ENCODE results near the gene DYNLT1.

DYNLT1 gene

DNA sequence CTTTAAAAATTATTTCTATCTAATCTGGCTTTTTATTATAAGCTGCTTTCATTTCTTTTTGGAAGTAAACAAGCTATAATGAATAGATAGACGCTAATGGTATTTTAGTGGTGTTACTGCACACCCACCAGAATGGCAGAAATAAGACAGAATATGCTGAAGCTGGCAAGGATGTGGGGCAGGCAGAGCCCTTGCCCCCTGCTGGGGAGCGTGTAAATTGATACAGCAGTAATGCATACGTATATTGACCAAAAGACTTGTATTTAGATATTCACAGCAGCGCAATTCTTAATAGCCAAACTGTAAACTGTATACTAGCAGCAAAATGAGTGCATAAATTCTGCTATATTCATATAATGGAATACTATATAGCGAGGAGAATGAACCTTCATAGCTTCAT lies 49.3 kb downstream of the DYNLT1 start:
- DNase-seq: peak in 1 of 2 experiments; percentile 10

DNA sequence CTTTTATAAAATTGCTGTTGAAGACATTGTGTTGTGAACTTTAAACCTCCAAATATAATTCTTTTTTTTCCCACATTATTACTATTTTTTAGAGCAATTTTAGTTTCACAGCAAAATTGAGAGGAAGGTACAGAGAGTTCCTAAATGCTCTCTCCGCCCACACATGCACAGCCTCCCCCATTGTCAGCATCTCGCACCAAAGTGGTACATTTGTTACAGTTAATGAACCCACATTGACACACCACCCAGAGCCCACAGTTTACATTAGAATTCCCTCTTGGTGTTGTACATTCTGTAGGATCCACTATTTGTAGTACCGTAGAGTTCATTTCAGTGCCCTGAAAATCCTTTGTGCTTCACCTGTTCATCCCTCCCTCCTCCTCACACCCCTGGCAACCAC lies 50.9 kb downstream of the DYNLT1 start:
- no peak for DNase-seq

DNA sequence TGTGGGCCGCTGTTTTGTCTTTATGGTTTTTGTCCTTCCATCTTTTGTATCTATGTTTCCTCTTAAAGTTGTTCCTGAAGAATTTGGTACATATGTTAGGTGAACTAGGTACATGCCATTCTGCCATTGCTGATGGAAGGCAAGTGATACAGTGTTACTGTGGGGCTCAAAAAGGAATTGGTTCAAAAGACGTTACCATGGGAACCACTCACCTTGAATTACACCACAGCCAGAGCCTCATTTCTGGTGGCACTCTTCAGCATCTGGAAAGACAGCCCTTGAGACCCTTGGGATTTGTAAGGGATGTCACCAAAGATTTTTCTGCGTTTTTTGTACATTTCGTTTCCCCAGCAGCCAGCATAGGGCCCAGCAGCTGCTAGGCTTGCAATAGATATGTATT lies 52.7 kb downstream of the DYNLT1 start:
- no peak for DNase-seq

DNA sequence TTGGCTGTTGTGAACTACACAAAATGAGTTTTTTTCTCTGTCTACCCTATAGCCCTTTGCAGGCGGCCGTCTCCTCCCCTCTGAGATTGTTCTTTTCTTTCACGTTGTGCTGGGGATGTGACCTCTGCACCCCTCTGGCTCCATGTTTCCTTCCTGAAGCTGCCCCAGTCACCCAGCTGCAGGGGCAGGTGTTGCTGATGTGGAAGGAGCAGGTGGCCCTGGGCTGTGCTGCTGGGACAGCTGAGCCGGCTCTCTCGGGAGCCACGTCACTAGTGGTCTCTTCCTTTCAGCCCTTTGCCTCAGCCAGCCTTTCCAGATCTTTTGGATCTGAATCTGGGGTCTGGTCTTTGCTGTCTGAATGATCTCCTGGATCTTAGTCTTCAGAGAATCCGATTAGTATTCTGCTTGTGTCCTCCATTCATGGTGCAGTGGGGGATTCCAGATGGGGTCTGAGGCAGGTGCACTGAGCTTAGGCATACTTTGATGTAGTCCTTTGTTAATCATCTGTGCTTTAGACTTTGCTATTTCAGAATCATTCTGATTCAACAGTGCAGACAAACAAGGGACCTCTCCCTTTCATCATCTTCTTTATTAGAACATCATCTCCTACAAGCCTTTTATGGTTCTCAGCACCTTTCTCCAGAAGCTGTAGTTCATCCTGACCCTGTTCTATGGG lies 53.3 kb downstream of the DYNLT1 start:
- DNase-seq: no peak

DNA sequence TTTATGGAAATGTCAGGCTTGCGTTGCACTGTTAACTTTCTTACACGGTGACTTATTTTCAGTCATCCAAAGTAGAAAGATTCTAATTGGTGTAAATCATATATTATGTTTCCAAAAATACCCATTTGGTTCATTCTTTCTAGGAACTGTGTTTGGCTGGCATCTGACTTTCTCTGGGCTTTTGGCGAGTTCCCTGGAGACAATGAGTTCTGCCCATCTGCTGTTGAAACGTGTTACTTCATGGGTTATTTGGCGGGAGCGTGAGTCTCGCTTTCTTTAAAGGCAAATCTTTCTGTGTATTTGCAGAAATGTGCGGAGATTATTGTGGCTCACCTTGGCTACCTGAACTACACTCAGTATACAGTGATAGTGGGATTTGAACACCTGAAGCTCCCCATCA lies 55.2 kb downstream of the DYNLT1 start:
- DNase-seq: no peak

DNA sequence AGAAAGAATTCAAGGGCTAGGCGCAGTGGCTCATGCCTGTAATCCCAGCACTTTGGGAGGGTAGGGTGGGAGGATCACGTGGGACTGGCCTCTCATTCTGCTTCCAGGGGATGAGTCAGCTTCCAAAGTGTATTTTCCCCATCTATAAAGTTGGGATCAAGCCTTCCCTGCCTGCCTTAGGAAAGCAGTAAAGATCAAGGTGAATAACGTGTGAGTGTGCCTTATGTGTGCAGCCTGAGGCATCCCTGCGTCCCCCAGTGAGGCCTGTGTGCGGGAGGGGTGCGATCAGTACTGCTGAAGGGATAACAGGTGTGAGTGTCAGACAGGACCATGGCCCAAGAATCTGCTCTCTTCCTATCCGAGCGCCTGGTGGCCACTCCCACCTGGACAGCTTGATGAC lies 57.9 kb downstream of the DYNLT1 start:
- no peak for DNase-seq
